Osteoblast (primary cell): Measurements from ENCODE around the gene CFAP161. TPM values are rescaled to one million over a fixed set of nuclear protein-coding genes. Genes with fewer than 3 reads are reported as not detected.

Source experiments
- DNase-seq: peaks from one replicate; pipeline ENCODE4 v3.0.0; 2011; ENCODE audit warnings: low spot score, mixed read lengths; ENCODE audit not compliant: insufficient read length; ENCODE audit errors: missing footprints
- H2AFZ ChIP-seq: 2 replicates; pipeline ENCODE4 v1.6.0; 2011; ENCODE audit warnings: mild to moderate bottlenecking, low read length
- H3K27ac ChIP-seq: 2 replicates; pipeline ENCODE4 v1.5.1; 2011; ENCODE audit warnings: mild to moderate bottlenecking, low read depth, low read length, moderate library complexity
- H3K27me3 ChIP-seq: 2 replicates; pipeline ENCODE4 v1.6.0; 2012; ENCODE audit warnings: mild to moderate bottlenecking, control low read depth, inconsistent platforms, low read length, moderate library complexity; ENCODE audit not compliant: insufficient read depth
- H3K36me3 ChIP-seq: 2 replicates; pipeline ENCODE4 v1.5.1; 2011; ENCODE audit warnings: mild to moderate bottlenecking, low read length, control low read depth, moderate library complexity; ENCODE audit not compliant: insufficient read depth
- H3K4me1 ChIP-seq: 2 replicates; pipeline ENCODE4 v1.5.1; 2011; ENCODE audit warnings: mild to moderate bottlenecking, low read length, control low read depth, moderate library complexity; ENCODE audit not compliant: insufficient read depth
- H3K4me2 ChIP-seq: 2 replicates; pipeline ENCODE4 v1.6.0; 2011; ENCODE audit warnings: mild to moderate bottlenecking, low read length; ENCODE audit not compliant: insufficient read depth
- H3K4me3 ChIP-seq: fragments of 200-600 bp; sonication (generic); 3 replicates; pipeline ENCODE4 v1.5.1; 2012; ENCODE audit warnings: mild to moderate bottlenecking, low read length, inconsistent platforms; ENCODE audit not compliant: insufficient read depth
- H3K79me2 ChIP-seq: 2 replicates; pipeline ENCODE4 v1.6.0; 2012; ENCODE audit warnings: mild to moderate bottlenecking, low read length, control low read depth, inconsistent platforms; ENCODE audit not compliant: insufficient read depth
- H3K9me3 ChIP-seq: 2 replicates; pipeline ENCODE4 v1.5.1; 2011; ENCODE audit warnings: low read depth, low read length, control low read depth
- H4K20me1 ChIP-seq: 2 replicates; pipeline ENCODE4 v1.6.0; 2012; ENCODE audit warnings: mild to moderate bottlenecking, low read length, control low read depth; ENCODE audit not compliant: insufficient read depth
- CTCF ChIP-seq: IDR thresholded peaks from 2 replicates; pipeline ENCODE4 v1.5.1; 2011; ENCODE audit warnings: mild to moderate bottlenecking, low read depth, low read length, moderate library complexity; ENCODE audit errors: extremely low read depth
- total RNA-seq: library from RNA; depleted of rRNA; stranded (reverse); fragments of >200 nt; gene quantifications from 2 replicates; pipeline ENCODE4 v1.2.3, GENCODE V29; 2012

The CFAP161 gene
- total RNA-seq, 1 donor = under 0.01 TPM

- H3K27me3 ChIP-seq = peaks cover 2% of the 10 kb centered on the region
- no peak overlapping the region for H3K4me2 ChIP-seq
- peak; percentile 43 for DNase-seq
- no peaks in the 10 kb centered on the region for H4K20me1 ChIP-seq
- TF ChIP-seq CTCF = no peak
- no peaks in the 10 kb centered on the region for H3K36me3 ChIP-seq
- H2AFZ ChIP-seq = no peak overlapping the region
- peaks cover 8% of the 10 kb centered on the region for H3K4me1 ChIP-seq
- H3K79me2 ChIP-seq = no peaks in the 10 kb centered on the region
- no peak overlapping the region for H3K4me3 ChIP-seq
- H3K9me3 ChIP-seq = no peaks in the 10 kb centered on the region
- no peak overlapping the region for H3K27ac ChIP-seq
Observed at GRCh38 chr15:81152799-81153198, 18.7 kb downstream of the CFAP161 start.

- Histone ChIP-seq H3K79me2 (no peaks in the 10 kb centered on the region), H3K27ac (no peak overlapping the region), H3K4me3 (no peak overlapping the region), H3K36me3 (no peaks in the 10 kb centered on the region), H3K4me2 (no peak overlapping the region), H3K4me1 (peaks cover 13% of the 10 kb centered on the region), H2AFZ (peak overlapping the region; percentile 12), H4K20me1 (no peaks in the 10 kb centered on the region), H3K27me3 (no peaks in the 10 kb centered on the region), H3K9me3 (no peaks in the 10 kb centered on the region)
- peak; percentile 68 for TF ChIP-seq CTCF
- DNase-seq = no peak
Observed at GRCh38 chr15:81155375-81156218, 21.5 kb downstream of the CFAP161 start.

GRCh38 chr15:81156324-81156723 is 22.3 kb downstream of the CFAP161 start:
- H4K20me1 ChIP-seq = no peaks in the 10 kb centered on the region
- no peak for DNase-seq
- no peak overlapping the region for H3K27ac ChIP-seq
- no peaks in the 10 kb centered on the region for H3K36me3 ChIP-seq
- H3K9me3 ChIP-seq = no peaks in the 10 kb centered on the region
- TF ChIP-seq CTCF = no peak
- no peaks in the 10 kb centered on the region for H3K27me3 ChIP-seq
- peaks cover 19% of the 10 kb centered on the region for H3K4me1 ChIP-seq
- H3K79me2 ChIP-seq = no peaks in the 10 kb centered on the region
- no peak overlapping the region for H2AFZ ChIP-seq
- H3K4me3 ChIP-seq = no peak overlapping the region
- no peak overlapping the region for H3K4me2 ChIP-seq

- no peak for TF ChIP-seq CTCF
- Histone ChIP-seq H3K79me2 (no peaks in the 10 kb centered on the region), H4K20me1 (no peaks in the 10 kb centered on the region), H3K9me3 (no peaks in the 10 kb centered on the region), H3K4me1 (peaks cover 19% of the 10 kb centered on the region), H3K4me3 (no peak overlapping the region), H3K4me2 (no peak overlapping the region), H3K27me3 (no peaks in the 10 kb centered on the region), H3K27ac (no peak overlapping the region), H3K36me3 (no peaks in the 10 kb centered on the region), H2AFZ (no peak overlapping the region)
- DNase-seq = peak; percentile 76
Observed at GRCh38 chr15:81157195-81157938, 23.3 kb downstream of the CFAP161 start.
